ENCODE data around the gene OR5B3. TPM values are rescaled to one million over a fixed set of nuclear protein-coding genes. Genes with fewer than 3 reads are reported as not detected.

Gene OR5B3
- total and polyA plus RNA-seq, 12 donors: not detected

GRCh38 chr11:58438486-58438885, 31.8 kb upstream of the OR5B3 start:
- 11 to 39% (median 28%) methylated on average over 4 of the region's 4 CpGs for WGBS, 4 donors
- Histone ChIP-seq H3K4me3 (no peak overlapping the region), H3K9me3 (replicated peaks in 1 of 3) (no peaks in the 10 kb centered on the region), H3K27me3 (no peaks in the 10 kb centered on the region), H3K36me3 (replicated peaks in 1 of 2) (no peaks in the 10 kb centered on the region), H3K4me1 (replicated peaks in 1 of 2) (no peaks in the 10 kb centered on the region), H3K27ac (no peak overlapping the region)
- DNase-seq: no peak
- TF ChIP-seq POLR2A (IDR thresholded peaks at IDR 0.05): no peak
- TF ChIP-seq, protein P1, sequence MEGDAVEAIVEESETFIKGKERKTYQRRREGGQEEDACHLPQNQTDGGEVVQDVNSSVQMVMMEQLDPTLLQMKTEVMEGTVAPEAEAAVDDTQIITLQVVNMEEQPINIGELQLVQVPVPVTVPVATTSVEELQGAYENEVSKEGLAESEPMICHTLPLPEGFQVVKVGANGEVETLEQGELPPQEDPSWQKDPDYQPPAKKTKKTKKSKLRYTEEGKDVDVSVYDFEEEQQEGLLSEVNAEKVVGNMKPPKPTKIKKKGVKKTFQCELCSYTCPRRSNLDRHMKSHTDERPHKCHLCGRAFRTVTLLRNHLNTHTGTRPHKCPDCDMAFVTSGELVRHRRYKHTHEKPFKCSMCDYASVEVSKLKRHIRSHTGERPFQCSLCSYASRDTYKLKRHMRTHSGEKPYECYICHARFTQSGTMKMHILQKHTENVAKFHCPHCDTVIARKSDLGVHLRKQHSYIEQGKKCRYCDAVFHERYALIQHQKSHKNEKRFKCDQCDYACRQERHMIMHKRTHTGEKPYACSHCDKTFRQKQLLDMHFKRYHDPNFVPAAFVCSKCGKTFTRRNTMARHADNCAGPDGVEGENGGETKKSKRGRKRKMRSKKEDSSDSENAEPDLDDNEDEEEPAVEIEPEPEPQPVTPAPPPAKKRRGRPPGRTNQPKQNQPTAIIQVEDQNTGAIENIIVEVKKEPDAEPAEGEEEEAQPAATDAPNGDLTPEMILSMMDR (IDR thresholded peaks at IDR 0.05): no peak
- intact Hi-C loops (cut with DNase I): no loop called here

- WGBS, 4 donors: 71 to 80% (median 76%) methylated on average over 3 of the region's 3 CpGs
- Histone ChIP-seq H3K9me3 (replicated peaks in 1 of 3) (no peaks in the 10 kb centered on the region), H3K27me3 (no peaks in the 10 kb centered on the region), H3K4me1 (replicated peaks in 1 of 2) (no peaks in the 10 kb centered on the region), H3K4me3 (no peak overlapping the region), H3K27ac (no peak overlapping the region), H3K36me3 (replicated peaks in 1 of 2) (no peaks in the 10 kb centered on the region)
- no peak for TF ChIP-seq POLR2A (IDR thresholded peaks at IDR 0.05)
- TF ChIP-seq, protein P1 (IDR thresholded peaks at IDR 0.05): no peak
- DNase-seq: no peak
- intact Hi-C loops (cut with DNase I): no loop called here
Observed at GRCh38 chr11:58434217-58434616, 27.5 kb upstream of the OR5B3 start.

GRCh38 chr11:58433638-58434203, 27.0 kb upstream of the OR5B3 start:
- Histone ChIP-seq H3K9me3 (replicated peaks in 1 of 3) (no peaks in the 10 kb centered on the region), H3K27me3 (no peaks in the 10 kb centered on the region), H3K36me3 (replicated peaks in 1 of 2) (no peaks in the 10 kb centered on the region), H3K27ac (no peak overlapping the region), H3K4me1 (replicated peaks in 1 of 2) (no peaks in the 10 kb centered on the region), H3K4me3 (no peak overlapping the region)
- intact Hi-C loops (cut with DNase I): no loop called here
- DNase-seq: no peak
- TF ChIP-seq, protein P1 (IDR thresholded peaks at IDR 0.05): no peak
- TF ChIP-seq POLR2A (IDR thresholded peaks at IDR 0.05): no peak
- WGBS, 4 donors: 39 to 60% (median 53%) methylated on average over 3 of the region's 3 CpGs

DNA sequence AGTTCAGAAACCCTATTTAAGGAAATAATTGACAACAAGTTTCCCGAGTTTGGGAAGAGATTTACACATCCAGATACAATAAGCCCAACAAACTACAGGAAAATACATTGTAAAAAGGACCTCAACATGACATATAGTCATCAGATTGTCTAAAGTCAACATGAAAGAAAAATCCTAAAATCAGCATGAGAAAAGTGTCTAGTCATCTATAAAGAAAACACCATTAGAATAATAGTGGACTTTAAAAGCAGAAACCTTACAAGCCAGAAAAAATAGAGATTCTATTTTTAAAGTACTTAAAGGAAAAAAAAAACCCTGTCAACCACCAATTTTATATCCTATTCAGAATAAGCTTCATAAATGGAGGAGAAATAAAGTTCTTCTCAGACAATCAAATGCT, 22.6 kb upstream of the OR5B3 start:
- intact Hi-C loops (cut with DNase I): no loop called here
- H3K4me3 ChIP-seq: no peak overlapping the region
- H3K27ac ChIP-seq: no peak overlapping the region
- no peak for TF ChIP-seq POLR2A (IDR thresholded peaks at IDR 0.05)
- TF ChIP-seq, protein P1 (IDR thresholded peaks at IDR 0.05): no peak
- DNase-seq: no peak
- H3K4me1 ChIP-seq (replicated peaks in 1 of 2): no peaks in the 10 kb centered on the region
- 9 to 49% (median 31%) methylated on average over 1 of the region's 1 CpG for WGBS, 4 donors
- no peaks in the 10 kb centered on the region for H3K36me3 ChIP-seq (replicated peaks in 1 of 2)
- no peaks in the 10 kb centered on the region for H3K9me3 ChIP-seq (replicated peaks in 1 of 3)
- H3K27me3 ChIP-seq: no peaks in the 10 kb centered on the region

All from adrenal gland (tissue), 12 donors.